Mesendoderm (in vitro differentiated cells): ENCODE data around the gene GSTT2.
"Not testable (repeated sequence)": the region's sequence is repeated elsewhere in the genome, so short reads cannot be mapped to it uniquely, and the experiment has no call there.

ENCODE experiments used
- DNase-seq: peaks from one replicate; pipeline ENCODE4 v3.0.0; 2013
- H2AK5ac ChIP-seq: 2 replicates; pipeline ENCODE4 v1.6.1; 2013; ENCODE audit warnings: low read length, inconsistent platforms
- H2BK120ac ChIP-seq: 2 replicates; pipeline ENCODE4 v1.6.1; 2013; ENCODE audit warnings: low read depth, mild to moderate bottlenecking, low read length, moderate library complexity, mixed read lengths
- H2BK15ac ChIP-seq: replicated peaks from 2 replicates; pipeline ENCODE4 v1.6.1; 2013; ENCODE audit warnings: low read depth, mild to moderate bottlenecking, moderate library complexity
- H2BK5ac ChIP-seq: 2 replicates; pipeline ENCODE4 v1.6.1; 2013; ENCODE audit warnings: low read length, inconsistent platforms
- H3K18ac ChIP-seq: 2 replicates; pipeline ENCODE4 v1.6.1; 2013; ENCODE audit warnings: mild to moderate bottlenecking, low read length, mixed read lengths
- H3K23ac ChIP-seq: one replicate; pipeline ENCODE4 v1.6.1; 2013; ENCODE audit warnings: low read length
- H3K27ac ChIP-seq: 2 replicates; pipeline ENCODE4 v1.5.1; 2013; ENCODE audit warnings: low read depth, mild to moderate bottlenecking, inconsistent platforms, low read length, moderate library complexity
- H3K27me3 ChIP-seq: 2 replicates; pipeline ENCODE4 v1.6.1; 2013; ENCODE audit warnings: low read length, control low read depth, mild to moderate bottlenecking, inconsistent platforms; ENCODE audit not compliant: insufficient read depth, poor library complexity
- H3K36me3 ChIP-seq: 2 replicates; pipeline ENCODE4 v1.6.1; 2013; ENCODE audit warnings: low read length, inconsistent platforms; ENCODE audit not compliant: control insufficient read depth, insufficient read depth
- H3K4ac ChIP-seq: one replicate; pipeline ENCODE4 v1.6.1; 2013; ENCODE audit warnings: low read depth, mild to moderate bottlenecking, low read length, moderate library complexity
- H3K4me1 ChIP-seq: 2 replicates; pipeline ENCODE4 v1.6.1; 2013; ENCODE audit warnings: low read depth, low read length, inconsistent platforms; ENCODE audit not compliant: control insufficient read depth
- H3K4me2 ChIP-seq: 2 replicates; pipeline ENCODE4 v1.6.1; 2013; ENCODE audit warnings: low read length
- H3K4me3 ChIP-seq: 2 replicates; pipeline ENCODE4 v1.5.1; 2013; ENCODE audit warnings: mild to moderate bottlenecking, low read length
- H3K56ac ChIP-seq: one replicate; pipeline ENCODE4 v1.6.1; 2013; ENCODE audit warnings: low read length
- H3K79me1 ChIP-seq: 2 replicates; pipeline ENCODE4 v1.6.1; 2013; ENCODE audit warnings: low read length, inconsistent platforms
- H3K79me2 ChIP-seq: 2 replicates; pipeline ENCODE4 v1.6.1; 2013; ENCODE audit warnings: mild to moderate bottlenecking, low read length; ENCODE audit not compliant: control insufficient read depth, insufficient read depth
- H3K9ac ChIP-seq: 2 replicates; pipeline ENCODE4 v1.6.1; 2013; ENCODE audit warnings: low read length, inconsistent platforms
- H4K5ac ChIP-seq: one replicate; pipeline ENCODE4 v1.6.1; 2013; ENCODE audit warnings: low read length
- H4K8ac ChIP-seq: one replicate; pipeline ENCODE4 v1.6.1; 2013; ENCODE audit warnings: low read depth, mild to moderate bottlenecking, control low read depth, low read length, moderate library complexity
- WGBS: extraction: QIAGEN DNeasy Blood & Tissue Kit; methylation state at CpG from one replicate; pipeline ENCODE4 v1.1.7; 2013; ENCODE audit warnings: low lambda C conversion rate, missing lambda C conversion rate; ENCODE audit not compliant: insufficient coverage; ENCODE audit errors: extremely low coverage; 5-methylcytosine and 5-hydroxymethylcytosine counted together

GSTT2 gene

GRCh38 chr22:23974836-23975352 is 5.0 kb upstream of the GSTT2 start:
- H4K8ac ChIP-seq, H3K27me3 ChIP-seq, H2BK5ac ChIP-seq, H3K36me3 ChIP-seq, H2BK120ac ChIP-seq, H2BK15ac ChIP-seq, H3K79me1 ChIP-seq, H3K4me2 ChIP-seq, H3K18ac ChIP-seq, H3K27ac ChIP-seq, H3K23ac ChIP-seq, H3K79me2 ChIP-seq, DNase-seq, H4K5ac ChIP-seq, H3K56ac ChIP-seq, H3K9ac ChIP-seq, H3K4me3 ChIP-seq, H3K4ac ChIP-seq, H2AK5ac ChIP-seq, H3K4me1 ChIP-seq: not testable (repeated sequence)
- no CpG with 5 or more reads among the region's 27 CpGs for WGBS

- not testable (repeated sequence) for H2BK120ac ChIP-seq, H3K9ac ChIP-seq, H4K5ac ChIP-seq, DNase-seq, H3K27me3 ChIP-seq, H3K4ac ChIP-seq, H3K4me1 ChIP-seq, H3K79me1 ChIP-seq, H2AK5ac ChIP-seq, H3K18ac ChIP-seq, H4K8ac ChIP-seq, H2BK5ac ChIP-seq, H3K56ac ChIP-seq, H3K4me2 ChIP-seq, H3K36me3 ChIP-seq, H3K4me3 ChIP-seq, H3K23ac ChIP-seq, H3K79me2 ChIP-seq, H3K27ac ChIP-seq, H2BK15ac ChIP-seq
- WGBS = no CpG with 5 or more reads among the region's 12 CpGs
Measured at GRCh38 chr22:23977304-23977703, 2.6 kb upstream of the GSTT2 start.

GRCh38 chr22:23980567-23980966 is 633 bp downstream of the GSTT2 start:
- H3K23ac ChIP-seq, H4K8ac ChIP-seq, H3K4me3 ChIP-seq, H3K4ac ChIP-seq, H2BK5ac ChIP-seq, H3K79me2 ChIP-seq, H2BK120ac ChIP-seq, H3K27ac ChIP-seq, H3K27me3 ChIP-seq, H3K56ac ChIP-seq, DNase-seq, H2AK5ac ChIP-seq, H3K9ac ChIP-seq, H4K5ac ChIP-seq, H2BK15ac ChIP-seq, H3K18ac ChIP-seq, H3K4me1 ChIP-seq, H3K4me2 ChIP-seq, H3K36me3 ChIP-seq, H3K79me1 ChIP-seq: not testable (repeated sequence)
- WGBS = no CpG with 5 or more reads among the region's 7 CpGs

GRCh38 chr22:23984430-23984829 is 4.5 kb downstream of the GSTT2 start:
- H3K4me3 ChIP-seq = no peak overlapping the region
- peak; percentile 63 for DNase-seq
- H2BK5ac ChIP-seq = no peak overlapping the region
- no peak overlapping the region for H2BK15ac ChIP-seq
- no peak overlapping the region for H3K18ac ChIP-seq
- H2AK5ac ChIP-seq = no peak overlapping the region
- H2BK120ac ChIP-seq = no peak overlapping the region
- H3K79me2 ChIP-seq = no peaks in the 10 kb centered on the region
- H3K79me1 ChIP-seq = no peaks in the 10 kb centered on the region
- no peaks in the 10 kb centered on the region for H3K27me3 ChIP-seq
- no peaks in the 10 kb centered on the region for H3K4me1 ChIP-seq
- H3K4ac ChIP-seq = no peak overlapping the region
- H3K27ac ChIP-seq = no peak overlapping the region
- no peak overlapping the region for H3K9ac ChIP-seq
- WGBS = no CpG with 5 or more reads among the region's 6 CpGs
- no peak overlapping the region for H3K23ac ChIP-seq
- H4K8ac ChIP-seq = no peak overlapping the region
- no peaks in the 10 kb centered on the region for H3K36me3 ChIP-seq
- H4K5ac ChIP-seq = no peak overlapping the region
- no peak overlapping the region for H3K4me2 ChIP-seq
- no peak overlapping the region for H3K56ac ChIP-seq

GRCh38 chr22:23986089-23986488 is 6.2 kb downstream of the GSTT2 start:
- H3K4me3 ChIP-seq, H2BK15ac ChIP-seq, H3K9ac ChIP-seq, H4K5ac ChIP-seq, H3K27ac ChIP-seq, H2BK120ac ChIP-seq, H3K4me1 ChIP-seq, H3K23ac ChIP-seq, H3K4me2 ChIP-seq, H2AK5ac ChIP-seq, H2BK5ac ChIP-seq, H3K18ac ChIP-seq, H3K56ac ChIP-seq, H3K27me3 ChIP-seq, H3K4ac ChIP-seq, DNase-seq, H3K36me3 ChIP-seq, H4K8ac ChIP-seq, H3K79me1 ChIP-seq, H3K79me2 ChIP-seq: not testable (repeated sequence)
- no CpG with 5 or more reads among the region's 8 CpGs for WGBS

GRCh38 chr22:23986538-23987178 is 6.7 kb downstream of the GSTT2 start:
- DNase-seq, H3K4me2 ChIP-seq, H3K56ac ChIP-seq, H2BK120ac ChIP-seq, H2BK15ac ChIP-seq, H3K9ac ChIP-seq, H3K4me1 ChIP-seq, H3K79me2 ChIP-seq, H3K79me1 ChIP-seq, H3K23ac ChIP-seq, H3K27ac ChIP-seq, H2BK5ac ChIP-seq, H3K36me3 ChIP-seq, H4K5ac ChIP-seq, H4K8ac ChIP-seq, H3K4ac ChIP-seq, H2AK5ac ChIP-seq, H3K18ac ChIP-seq, H3K27me3 ChIP-seq, H3K4me3 ChIP-seq: not testable (repeated sequence)
- WGBS = 100% methylated on average over 2 of the region's 4 CpGs
